Testis (tissue), 3 donors: Measurements from ENCODE around the gene CHRNA10. TPM values are rescaled to one million over a fixed set of nuclear protein-coding genes. Genes with fewer than 3 reads are reported as not detected.
"Not testable (repeated sequence)": the region's sequence is repeated elsewhere in the genome, so short reads cannot be mapped to it uniquely, and the experiment has no call there.

Source experiments
- DNase-seq: peaks from one replicate; pipeline ENCODE4 v3.0.0-alpha.2; 2019
- H3K27ac ChIP-seq, 2 donors: fragments of 200-600 bp; sonication (generic); one replicate each; pipeline ENCODE4 v1.5.1; 2019
- H3K27me3 ChIP-seq: fragments of 200-600 bp; sonication (generic); one replicate; pipeline ENCODE4 v1.5.1; 2019
- H3K36me3 ChIP-seq: fragments of 200-600 bp; sonication (generic); one replicate; pipeline ENCODE4 v1.5.1; 2017; ENCODE audit warnings: low read depth; ENCODE audit errors: missing control alignments
- H3K4me1 ChIP-seq: fragments of 200-600 bp; sonication (generic); one replicate; pipeline ENCODE4 v1.5.1; 2019
- H3K4me3 ChIP-seq, 2 donors: fragments of 200-600 bp; sonication (generic); one replicate each; pipeline ENCODE4 v1.5.1; 2017 to 2019
- H3K9me3 ChIP-seq: fragments of 200-600 bp; sonication (generic); one replicate; pipeline ENCODE4 v1.5.1; 2017
- CTCF ChIP-seq, 3 experiments: fragments of 450-650 bp in 2 of 3; fragments of 200-600 bp in 1 of 3; sonication (generic) in 1 of 3; IDR thresholded peaks; one replicate each; pipeline ENCODE4 v1.5.1; 2016 to 2019; ENCODE audit warnings: antibody characterized with exemption in 3 of 3, mild to moderate bottlenecking in 2 of 3, moderate library complexity in 1 of 3
- POLR2A ChIP-seq: fragments of 450-650 bp; IDR thresholded peaks from one replicate; pipeline ENCODE4 v1.6.1; 2017; ENCODE audit warnings: antibody characterized with exemption, mild to moderate bottlenecking, moderate library complexity
- WGBS, 2 donors: methylation state at CpG; one replicate each; pipeline ENCODE4 v1.1.5; 2018; 5-methylcytosine and 5-hydroxymethylcytosine counted together
- intact Hi-C: fragments of 100-400 bp; cut with DNase I; formaldehyde crosslinking; loops from one replicate; pipeline ENCODE4 v1.15.1; 2023; ENCODE audit warnings: low total_unique reads
- polyA plus RNA-seq: library from polyadenylated mRNA; stranded (reverse); fragments of 350-450 nt; fragmentation: Illumina TruSeq; extraction: RNeasy Lipid Tissue Mini Kit (QIAGEN cat#74804); gene quantifications from one replicate; pipeline ENCODE4 v1.2.3, GENCODE V29; 2014; ENCODE audit warnings: low read depth, low replicate concordance; ENCODE audit not compliant: insufficient read depth
- total RNA-seq, 2 donors: library from RNA; depleted of rRNA; stranded (reverse); fragments of >200 nt; gene quantifications; one replicate each; pipeline ENCODE4 v1.2.3, GENCODE V29; 2016

Gene CHRNA10
- total and polyA plus RNA-seq, 3 donors from 2014 or later: 1.8 to 4.5 (median 2.5) TPM

GRCh38 chr11:3659595-3660515 is 11.3 kb downstream of the CHRNA10 start:
- no peaks in the 10 kb centered on the region for H3K9me3 ChIP-seq
- intact Hi-C loops: no loop called here
- no peaks in the 10 kb centered on the region for H3K4me1 ChIP-seq
- 95 to 96% methylated on average over 24 to 33 of the region's 33 CpGs for WGBS, 2 donors
- no peak overlapping the region for H3K27ac ChIP-seq
- no peaks in the 10 kb centered on the region for H3K27me3 ChIP-seq
- no peak for TF ChIP-seq POLR2A
- TF ChIP-seq CTCF (IDR thresholded peaks at IDR 0.05): no peak
- DNase-seq: no peak
- H3K36me3 ChIP-seq: no peaks in the 10 kb centered on the region
- no peak overlapping the region for H3K4me3 ChIP-seq

GRCh38 chr11:3658252-3658651 is 12.9 kb downstream of the CHRNA10 start:
- TF ChIP-seq CTCF (IDR thresholded peaks at IDR 0.05) (no peak), POLR2A (no peak)
- Histone ChIP-seq H3K4me1 (no peaks in the 10 kb centered on the region), H3K4me3 (no peak overlapping the region), H3K36me3 (no peaks in the 10 kb centered on the region), H3K9me3 (no peaks in the 10 kb centered on the region), H3K27ac (no peak overlapping the region), H3K27me3 (no peaks in the 10 kb centered on the region)
- intact Hi-C loops: no loop called here
- no peak for DNase-seq
- WGBS, 2 donors: 88 to 94% methylated on average over 8 of the region's 8 CpGs

GRCh38 chr11:3657331-3657730 is 13.9 kb downstream of the CHRNA10 start:
- H3K27ac ChIP-seq, DNase-seq, H3K9me3 ChIP-seq, intact Hi-C loops, H3K4me1 ChIP-seq, H3K4me3 ChIP-seq, H3K27me3 ChIP-seq, H3K36me3 ChIP-seq: not testable (repeated sequence)
- 90 to 92% methylated on average over 5 of the region's 5 CpGs for WGBS, 2 donors

GRCh38 chr11:3655547-3655946 is 15.6 kb downstream of the CHRNA10 start:
- Histone ChIP-seq H3K27ac (no peak overlapping the region), H3K27me3 (no peaks in the 10 kb centered on the region), H3K9me3 (no peaks in the 10 kb centered on the region), H3K4me1 (no peaks in the 10 kb centered on the region), H3K36me3 (no peaks in the 10 kb centered on the region), H3K4me3 (no peak overlapping the region)
- TF ChIP-seq CTCF (IDR thresholded peaks at IDR 0.05) (no peak), POLR2A (no peak)
- DNase-seq: no peak
- intact Hi-C loops: no loop called here
- 90% methylated on average over 3 of the region's 3 CpGs; no CpG with 5 or more reads in 1 of the 2 donors for WGBS, 2 donors

GRCh38 chr11:3652514-3652913 is 18.7 kb downstream of the CHRNA10 start:
- 95 to 97% methylated on average over 3 of the region's 3 CpGs for WGBS, 2 donors
- H3K4me3 ChIP-seq, H3K27me3 ChIP-seq, DNase-seq, H3K4me1 ChIP-seq, H3K36me3 ChIP-seq, H3K9me3 ChIP-seq, intact Hi-C loops, H3K27ac ChIP-seq: not testable (repeated sequence)

- H3K4me3 ChIP-seq, H3K27me3 ChIP-seq, intact Hi-C loops, DNase-seq, H3K27ac ChIP-seq, H3K4me1 ChIP-seq, H3K36me3 ChIP-seq, H3K9me3 ChIP-seq: not testable (repeated sequence)
- WGBS, 2 donors: 43 to 47% methylated on average over 9 of the region's 9 CpGs
Observed at GRCh38 chr11:3649374-3649773, 21.8 kb downstream of the CHRNA10 start.

- H3K4me1 ChIP-seq, H3K27me3 ChIP-seq, H3K27ac ChIP-seq, H3K4me3 ChIP-seq, DNase-seq, H3K9me3 ChIP-seq, intact Hi-C loops, H3K36me3 ChIP-seq: not testable (repeated sequence)
- WGBS, 2 donors: 78 to 85% methylated on average over 13 of the region's 13 CpGs
Observed at GRCh38 chr11:3648843-3649242, 22.3 kb downstream of the CHRNA10 start.
